AG20443 (cell line): ENCODE data around the gene OR56A3.
"Not testable (repeated sequence)": the region's sequence is repeated elsewhere in the genome, so short reads cannot be mapped to it uniquely, and the experiment has no call there.

Source experiments
- DNase-seq: peaks from one replicate; pipeline ENCODE4 v3.0.0; 2012; ENCODE audit warnings: low spot score, mixed read lengths

Gene OR56A3

GRCh38 chr11:5941951-5942350 lies at the start of gene OR56A3:
TSS of gene OR56A3 (plus strand) at chr11:5942251. CDS start at chr11:5947347, 5,096 bp downstream.
- DNase-seq, result no peak

GRCh38 chr11:5892908-5893307 lies 49.1 kb upstream of the OR56A3 start, which contains the start of gene OR52E5:
TSS of gene OR52E5 (plus strand) at chr11:5893208. CDS start at chr11:5900777, 7,569 bp downstream.
- no peak for DNase-seq

- DNase-seq, result no peak
Measured at GRCh38 chr11:5899534-5899933, 42.5 kb upstream of the OR56A3 start.

GRCh38 chr11:5910540-5910939 lies 31.5 kb upstream of the OR56A3 start:
- DNase-seq, result no peak

- DNase-seq, result no peak
Measured at GRCh38 chr11:5922749-5923426, 19.2 kb upstream of the OR56A3 start.

GRCh38 chr11:5923427-5923776 lies 18.6 kb upstream of the OR56A3 start:
- DNase-seq, result no peak

GRCh38 chr11:5923794-5924193 lies 18.3 kb upstream of the OR56A3 start:
- no peak for DNase-seq

GRCh38 chr11:5928271-5928670 lies 13.8 kb upstream of the OR56A3 start:
- no peak for DNase-seq

- no peak for DNase-seq
Measured at GRCh38 chr11:5928811-5929210, 13.2 kb upstream of the OR56A3 start.

- DNase-seq, result no peak
Measured at GRCh38 chr11:5929571-5930368, 12.3 kb upstream of the OR56A3 start.

GRCh38 chr11:5930614-5931013 lies 11.4 kb upstream of the OR56A3 start:
- no peak for DNase-seq

GRCh38 chr11:5931061-5931460 lies 11.0 kb upstream of the OR56A3 start:
- no peak for DNase-seq

- DNase-seq, result no peak
Measured at GRCh38 chr11:5932671-5933070, 9.4 kb upstream of the OR56A3 start.

GRCh38 chr11:5933116-5933515 lies 8.9 kb upstream of the OR56A3 start:
- DNase-seq, result no peak

- DNase-seq, result no peak
Measured at GRCh38 chr11:5937868-5938602, 4.0 kb upstream of the OR56A3 start.

- no peak for DNase-seq
Measured at GRCh38 chr11:5938603-5938965, 3.5 kb upstream of the OR56A3 start.

GRCh38 chr11:5940748-5941147 lies 1.3 kb upstream of the OR56A3 start:
- DNase-seq, result no peak

- no peak for DNase-seq
Measured at GRCh38 chr11:5955586-5955985, 13.5 kb downstream of the OR56A3 start.

GRCh38 chr11:5960704-5961320 lies 18.8 kb downstream of the OR56A3 start:
- DNase-seq, result not testable (repeated sequence)

- DNase-seq, result no peak
Measured at GRCh38 chr11:5966958-5967357, 24.9 kb downstream of the OR56A3 start.

- DNase-seq, result no peak
Measured at GRCh38 chr11:5967708-5968107, 25.7 kb downstream of the OR56A3 start.

GRCh38 chr11:5968394-5968793 lies 26.3 kb downstream of the OR56A3 start, which contains the start of gene OR56A5:
TSS of gene OR56A5 (minus strand) at chr11:5968494. CDS start at chr11:5968494, 0 bp downstream.
- DNase-seq, result no peak
